Measurements from ENCODE around the gene ERVV-1.
"Not testable (repeated sequence)": the region's sequence is repeated elsewhere in the genome, so short reads cannot be mapped to it uniquely, and the experiment has no call there.

ERVV-1 gene

GRCh38 chr19:53019684-53020083 lies 6.0 kb downstream of the ERVV-1 start:
- DNase-seq (ENCODE audit: low read depth) = no peak

- DNase-seq (ENCODE audit: low read depth) = not testable (repeated sequence)
These were observed 14.6 kb downstream of the ERVV-1 start for GRCh38 chr19:53028306-53028705.

GRCh38 chr19:53034054-53034453 lies 20.3 kb downstream of the ERVV-1 start:
- DNase-seq (ENCODE audit: low read depth) = no peak

GRCh38 chr19:53034948-53035675 lies 21.4 kb downstream of the ERVV-1 start:
- DNase-seq (ENCODE audit: low read depth) = no peak

- peak; percentile 29 for DNase-seq (ENCODE audit: low read depth)
These were observed 23.7 kb downstream of the ERVV-1 start for GRCh38 chr19:53037101-53038097.

- no peak for DNase-seq (ENCODE audit: low read depth)
These were observed 27.6 kb downstream of the ERVV-1 start for GRCh38 chr19:53041366-53041765.

- no peak for DNase-seq (ENCODE audit: low read depth)
These were observed 31.8 kb downstream of the ERVV-1 start for GRCh38 chr19:53045536-53045935.

GRCh38 chr19:53047379-53047778 lies 33.7 kb downstream of the ERVV-1 start:
- DNase-seq (ENCODE audit: low read depth) = no peak

GRCh38 chr19:53055117-53055516 lies 41.4 kb downstream of the ERVV-1 start:
- no peak for DNase-seq (ENCODE audit: low read depth)

GRCh38 chr19:53057904-53058580 lies 44.3 kb downstream of the ERVV-1 start:
- no peak for DNase-seq (ENCODE audit: low read depth)

Data from stromal cell of bone marrow (primary cell).